ENCODE results near the gene PRMT3. TPM values are rescaled to one million over a fixed set of nuclear protein-coding genes. Genes with fewer than 3 reads are reported as not detected.

PRMT3 gene
- total and polyA plus RNA-seq, 2 of the 4 experiments (the other 2 are of a cell fraction): 8.8 to 11.3 TPM

DNA sequence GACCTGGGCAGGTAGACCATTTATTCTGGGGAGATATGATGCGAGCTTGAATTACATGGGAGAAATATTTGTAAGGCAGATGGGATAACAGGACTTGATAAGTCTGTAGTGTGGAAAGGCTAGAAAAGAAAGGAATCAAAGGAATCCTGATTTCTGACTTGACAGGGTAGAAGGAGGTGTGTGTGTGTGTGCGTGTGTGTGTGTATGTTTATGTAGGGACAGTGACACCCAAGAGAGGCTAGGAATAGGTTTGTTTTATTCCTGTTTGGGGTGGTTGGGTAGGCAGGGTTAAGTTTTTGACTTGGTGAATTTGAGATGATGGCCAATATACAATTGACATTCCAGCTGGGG is 24.4 kb upstream of the PRMT3 start:
- no peak overlapping the region; the same call in 1 of the 2 replicates for H2AK5ac ChIP-seq (ENCODE audit: low read depth, low read length)
- peak overlapping the region; percentile 78 for H3K4me2 ChIP-seq (ENCODE audit: low read depth, low read length)
- H2BK20ac ChIP-seq (ENCODE audit: low read depth, low read length): peak overlapping the region; percentile 20; the same call in 1 of the 2 replicates
- H4K5ac ChIP-seq (ENCODE audit: low read depth, low read length): peak overlapping the region; percentile 81
- no CpG with 5 or more reads among the region's 2 CpGs for WGBS, 2 experiments (ENCODE audit: extremely low coverage in 2 of 2, insufficient read length in 1 of 2)
- no peak for ATAC-seq (ENCODE audit: low read depth)
- no peaks in the 10 kb centered on the region for H3K27me3 ChIP-seq (ENCODE audit: control insufficient read depth, insufficient read depth, low read length)
- H3K36me3 ChIP-seq (ENCODE audit: control insufficient read depth, insufficient read depth, low read length): no peaks in the 10 kb centered on the region
- no peak overlapping the region for H2BK5ac ChIP-seq (ENCODE audit: low read depth, low read length, poor library complexity, severe bottlenecking)
- no peak overlapping the region; the same call in 1 of the 2 replicates for H3K23ac ChIP-seq (ENCODE audit: low read depth, low read length)
- H3K14ac ChIP-seq (replicated peaks; ENCODE audit: low read depth, low read length): 0 out of 2 replicates have a peak overlapping the region, but pooled peaks have one; percentile 14
- 0 out of 2 replicates have a peak overlapping the region, but pooled peaks have one; percentile 8 for H4K91ac ChIP-seq (ENCODE audit: insufficient read depth, low read depth, low read length)
- peak overlapping the region; percentile 10 for H2AK9ac ChIP-seq (replicated peaks; ENCODE audit: low read depth, low read length, poor library complexity)
- peak overlapping the region; percentile 59 for H3K4me3 ChIP-seq (ENCODE audit: insufficient read depth, low read depth, low read length)
- H4K8ac ChIP-seq (ENCODE audit: low read depth in 2 of 2, low read length in 2 of 2): peak overlapping the region; percentile 87 to 94; a peak in 2 of 4 replicates
- H2BK15ac ChIP-seq (ENCODE audit: low read depth, low read length): no peak overlapping the region
- no peak overlapping the region; the same call in 1 of the 2 replicates for H3K27ac ChIP-seq (ENCODE audit: insufficient read depth, low read length)
- intact Hi-C loops (cut with micrococcal nuclease) (no loop called here), in situ Hi-C loops (cut with MboI; ENCODE audit: low sequenced_read_pairs) (loop anchor here (25.0 kb wide), 1 partner anchor 426 kb away; no protein-coding TSS in a partner anchor), dilution Hi-C loops (cut with HindIII; ENCODE audit: low sequenced_read_pairs, unreplicated experiment) (no loop called here)
- no peak overlapping the region for H3K9ac ChIP-seq (ENCODE audit: low read depth, low read length)
- H3K56ac ChIP-seq (ENCODE audit: extremely low read depth, insufficient read depth, low read length): 0 out of 2 replicates have a peak overlapping the region, but pooled peaks have one; percentile 24
- 0 out of 2 replicates have a peak overlapping the region, but pooled peaks have one; percentile 3 for H3K18ac ChIP-seq (ENCODE audit: low read depth, low read length)
- peaks cover 13 to 20% of the 10 kb centered on the region in 2 experiments; a peak in 3 of 4 replicates for H3K79me1 ChIP-seq (ENCODE audit: low read depth in 1 of 2, low read length in 2 of 2)
- H2AFZ ChIP-seq (replicated peaks; ENCODE audit: low read length, poor library complexity): peak overlapping the region; percentile 95
- no peak for TF ChIP-seq SMC3 (IDR thresholded peaks at IDR 0.05; ENCODE audit: low read depth, low read length)
- TF ChIP-seq RFX5 (IDR thresholded peaks at IDR 0.05; ENCODE audit: low read depth, low read length): no peak
- no peak for TF ChIP-seq CEBPB (IDR thresholded peaks at IDR 0.05; ENCODE audit: low read depth, low read length)
- TF ChIP-seq, protein P1, sequence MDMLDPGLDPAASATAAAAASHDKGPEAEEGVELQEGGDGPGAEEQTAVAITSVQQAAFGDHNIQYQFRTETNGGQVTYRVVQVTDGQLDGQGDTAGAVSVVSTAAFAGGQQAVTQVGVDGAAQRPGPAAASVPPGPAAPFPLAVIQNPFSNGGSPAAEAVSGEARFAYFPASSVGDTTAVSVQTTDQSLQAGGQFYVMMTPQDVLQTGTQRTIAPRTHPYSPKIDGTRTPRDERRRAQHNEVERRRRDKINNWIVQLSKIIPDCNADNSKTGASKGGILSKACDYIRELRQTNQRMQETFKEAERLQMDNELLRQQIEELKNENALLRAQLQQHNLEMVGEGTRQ (IDR thresholded peaks at IDR 0.05; ENCODE audit: low read depth, low read length): no peak
- no peak for TF ChIP-seq MXI1 (IDR thresholded peaks at IDR 0.05; ENCODE audit: borderline replicate concordance, low read depth, low read length)
- TF ChIP-seq MAFK (IDR thresholded peaks at IDR 0.05; ENCODE audit: low read depth, low read length): no peak
- no peak for TF ChIP-seq NFE2L2 (IDR thresholded peaks at IDR 0.05; ENCODE audit: low read depth, low read length)
- TF ChIP-seq, protein P2, sequence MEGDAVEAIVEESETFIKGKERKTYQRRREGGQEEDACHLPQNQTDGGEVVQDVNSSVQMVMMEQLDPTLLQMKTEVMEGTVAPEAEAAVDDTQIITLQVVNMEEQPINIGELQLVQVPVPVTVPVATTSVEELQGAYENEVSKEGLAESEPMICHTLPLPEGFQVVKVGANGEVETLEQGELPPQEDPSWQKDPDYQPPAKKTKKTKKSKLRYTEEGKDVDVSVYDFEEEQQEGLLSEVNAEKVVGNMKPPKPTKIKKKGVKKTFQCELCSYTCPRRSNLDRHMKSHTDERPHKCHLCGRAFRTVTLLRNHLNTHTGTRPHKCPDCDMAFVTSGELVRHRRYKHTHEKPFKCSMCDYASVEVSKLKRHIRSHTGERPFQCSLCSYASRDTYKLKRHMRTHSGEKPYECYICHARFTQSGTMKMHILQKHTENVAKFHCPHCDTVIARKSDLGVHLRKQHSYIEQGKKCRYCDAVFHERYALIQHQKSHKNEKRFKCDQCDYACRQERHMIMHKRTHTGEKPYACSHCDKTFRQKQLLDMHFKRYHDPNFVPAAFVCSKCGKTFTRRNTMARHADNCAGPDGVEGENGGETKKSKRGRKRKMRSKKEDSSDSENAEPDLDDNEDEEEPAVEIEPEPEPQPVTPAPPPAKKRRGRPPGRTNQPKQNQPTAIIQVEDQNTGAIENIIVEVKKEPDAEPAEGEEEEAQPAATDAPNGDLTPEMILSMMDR (conservative IDR thresholded peaks at IDR 0.05; ENCODE audit: low read depth, low read length): no peak
- no peaks in the 10 kb centered on the region for H3K9me3 ChIP-seq (ENCODE audit: control insufficient read depth, insufficient read depth, low read length)
- CTCF ChIA-PET: interaction anchor here (3.1 kb wide), 1 partner anchor 10 kb away, joined by 10 read pairs; no protein-coding TSS in a partner anchor
- H4K20me1 ChIP-seq (ENCODE audit: insufficient read depth, low read length): no peaks in the 10 kb centered on the region
- no peaks in the 10 kb centered on the region; the same call in 1 of the 2 replicates for H3K9me1 ChIP-seq (ENCODE audit: insufficient read depth, low read length)
- no TSS peak for BruUV-seq (replicated peaks)
- POLR2A ChIA-PET (ENCODE audit: unreplicated experiment): no interaction called here
- H3K4ac ChIP-seq (ENCODE audit: low read depth, low read length): peak overlapping the region; percentile 91; the same call in 1 of the 2 replicates
- H3K4me1 ChIP-seq (ENCODE audit: control insufficient read depth, insufficient read depth, low read length): peaks cover 11% of the 10 kb centered on the region
- no peak for DNase-seq
- peak overlapping the region; percentile 85 for H2BK120ac ChIP-seq (ENCODE audit: low read depth, low read length)
